HUES48 (cell line): ENCODE measurements around the gene TBL1X.
"Not testable (repeated sequence)": the region's sequence is repeated elsewhere in the genome, so short reads cannot be mapped to it uniquely, and the experiment has no call there.

Source experiments
- H3K27ac ChIP-seq: one replicate; pipeline ENCODE4 v1.7.0; 2013; ENCODE audit warnings: low read depth, low read length, inconsistent platforms
- H3K27me3 ChIP-seq: 2 replicates; pipeline ENCODE4 v1.6.1; 2013; ENCODE audit warnings: mild to moderate bottlenecking, low read length; ENCODE audit not compliant: control insufficient read depth, insufficient read depth
- H3K36me3 ChIP-seq: 2 replicates; pipeline ENCODE4 v1.6.1; 2013; ENCODE audit warnings: low read length; ENCODE audit not compliant: control insufficient read depth, insufficient read depth
- H3K4me1 ChIP-seq: 2 replicates; pipeline ENCODE4 v1.6.1; 2013; ENCODE audit warnings: mild to moderate bottlenecking, low read length; ENCODE audit not compliant: control insufficient read depth, insufficient read depth
- H3K4me3 ChIP-seq: 2 replicates; pipeline ENCODE4 v1.5.1; 2013; ENCODE audit warnings: mild to moderate bottlenecking, low read depth, low read length
- H3K9ac ChIP-seq: 2 replicates; pipeline ENCODE4 v1.6.1; 2013; ENCODE audit warnings: mild to moderate bottlenecking, low read depth, low read length, moderate library complexity
- H3K9me3 ChIP-seq: 2 replicates; pipeline ENCODE4 v1.6.1; 2013; ENCODE audit warnings: low read length; ENCODE audit not compliant: control insufficient read depth, insufficient read depth

The TBL1X gene

DNA sequence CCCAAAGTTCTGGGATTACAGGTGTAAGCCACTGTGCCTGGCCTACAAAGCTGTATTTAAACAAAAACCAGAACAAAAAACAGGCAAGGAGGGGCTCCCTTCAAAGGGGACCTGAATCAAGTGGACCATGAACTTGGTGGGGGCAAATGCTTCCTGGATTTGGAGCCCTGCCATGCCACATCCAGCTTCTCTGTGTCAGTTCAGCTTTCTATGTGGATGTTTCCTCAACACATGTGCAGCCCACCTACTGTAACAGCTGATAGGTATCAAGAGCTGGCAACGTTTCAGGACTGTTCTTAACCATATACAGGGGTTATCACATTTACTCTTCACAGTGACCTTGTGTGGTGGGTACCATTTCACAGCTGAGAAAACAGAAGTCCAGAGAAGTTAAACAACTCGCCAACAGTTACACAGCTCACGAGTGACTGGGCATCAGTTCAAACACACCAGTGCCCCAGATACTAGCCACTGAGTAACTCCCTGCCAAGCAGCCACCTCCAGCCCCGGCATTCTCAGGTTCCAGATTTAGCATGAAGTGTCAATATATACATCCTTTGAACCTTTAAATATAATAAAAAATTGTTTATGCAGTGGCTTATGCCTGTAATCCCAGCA is 293.3 kb downstream of the TBL1X start:
- Histone ChIP-seq H3K9me3 (no peaks in the 10 kb centered on the region), H3K4me1 (no peaks in the 10 kb centered on the region), H3K9ac (no peak overlapping the region), H3K27me3 (no peaks in the 10 kb centered on the region), H3K36me3 (0 out of 2 replicates have a peak, but pooled peaks cover 16% of the 10 kb centered on the region), H3K27ac (no peak overlapping the region), H3K4me3 (no peak overlapping the region)

DNA sequence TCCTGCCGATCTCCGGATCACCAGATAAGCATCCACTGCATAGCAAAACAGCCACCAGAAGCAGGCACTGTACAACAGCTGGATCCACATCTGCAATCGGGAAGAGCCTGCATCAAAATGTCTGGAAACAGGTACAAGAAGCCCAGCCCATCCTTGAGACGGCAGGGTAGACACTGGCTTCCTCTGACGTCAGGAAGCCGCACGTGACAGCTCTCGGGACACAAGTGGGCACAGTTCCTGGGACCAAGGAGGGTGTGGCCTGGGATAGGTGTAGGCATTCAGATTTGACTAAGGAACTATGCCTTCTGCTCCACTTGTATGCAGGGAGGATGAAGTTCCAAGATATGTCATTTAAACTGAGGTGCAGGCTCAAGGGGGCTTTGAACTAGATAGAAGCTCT is 294.5 kb downstream of the TBL1X start:
- H3K4me3 ChIP-seq = no peak overlapping the region
- no peaks in the 10 kb centered on the region for H3K9me3 ChIP-seq
- H3K9ac ChIP-seq = no peak overlapping the region
- 0 out of 2 replicates have a peak, but pooled peaks cover 16% of the 10 kb centered on the region for H3K36me3 ChIP-seq
- H3K27me3 ChIP-seq = no peaks in the 10 kb centered on the region
- no peak overlapping the region for H3K27ac ChIP-seq
- no peaks in the 10 kb centered on the region for H3K4me1 ChIP-seq

DNA sequence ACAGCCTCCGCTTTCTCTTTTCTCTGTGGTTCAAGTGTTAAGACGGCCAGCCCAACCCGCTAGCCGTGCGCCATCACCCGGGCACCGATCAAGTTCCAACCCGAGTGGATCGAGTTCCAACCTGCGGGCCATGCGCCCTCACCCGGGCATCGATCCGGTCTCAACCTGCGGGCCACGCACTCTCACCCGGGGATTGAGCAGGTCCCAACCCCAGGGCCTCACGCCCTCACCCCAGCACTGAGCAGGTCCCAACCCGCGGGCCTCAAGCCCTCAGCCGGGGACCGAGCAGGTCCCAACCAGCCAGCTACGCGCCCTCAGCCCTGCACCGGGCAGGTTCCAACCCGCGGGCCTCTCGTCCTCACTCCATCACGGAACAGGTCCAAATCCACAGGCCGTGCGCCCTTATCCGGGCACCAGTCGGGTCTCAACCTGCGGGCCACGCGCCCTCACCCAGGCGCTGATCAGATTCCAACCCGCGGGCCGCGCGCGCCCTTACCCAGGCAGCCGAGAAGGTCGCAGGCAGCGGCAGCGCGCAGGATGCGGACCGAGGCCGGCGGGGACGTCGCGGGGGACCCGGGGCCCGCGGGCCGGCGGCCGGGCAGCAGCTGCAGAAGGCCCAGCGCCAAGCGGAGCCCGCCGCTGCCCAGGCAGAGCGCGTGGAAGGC is 300.3 kb downstream of the TBL1X start:
- peak overlapping the region; percentile 72 for H3K4me3 ChIP-seq
- H3K9ac ChIP-seq = peak overlapping the region; percentile 72
- peaks cover 4% of the 10 kb centered on the region; the same call in 1 of the 2 replicates for H3K27me3 ChIP-seq
- 0 out of 2 replicates have a peak, but pooled peaks cover 5% of the 10 kb centered on the region for H3K4me1 ChIP-seq
- H3K9me3 ChIP-seq = no peaks in the 10 kb centered on the region
- H3K36me3 ChIP-seq = no peaks in the 10 kb centered on the region
- H3K27ac ChIP-seq = no peak overlapping the region

DNA sequence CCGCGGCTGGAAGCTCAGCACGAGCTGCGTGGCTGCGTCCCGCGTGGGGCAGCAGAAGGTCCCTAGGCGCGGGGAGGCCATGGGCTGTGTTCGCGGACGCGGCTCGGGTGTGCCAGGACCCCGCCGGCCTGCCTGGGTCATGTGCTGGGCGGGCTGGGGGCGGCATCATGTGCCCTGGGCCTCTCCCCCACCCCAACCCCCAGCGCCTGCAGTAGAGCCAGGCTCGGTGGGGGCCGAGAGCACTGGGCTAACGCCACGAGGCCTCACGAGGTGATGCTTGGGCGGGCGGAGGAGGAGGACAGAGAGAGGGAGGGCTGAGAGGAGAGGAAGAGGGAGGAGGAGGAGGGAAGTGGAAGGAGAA is 300.9 kb downstream of the TBL1X start, which contains the start of gene GPR143:
Gene GPR143 (minus strand): TSS at position 111 of the 361 bp plus-strand sequence. CDS start 30 bp downstream, at position 81.
- Histone ChIP-seq H3K9ac (peak within 1 kb of the TSS; percentile 72), H3K4me1 (0 out of 2 replicates have a peak, but pooled peaks cover 5% of the 10 kb centered on the region), H3K9me3 (no peaks in the 10 kb centered on the region), H3K4me3 (peak within 1 kb of the TSS; percentile 72), H3K36me3 (no peaks in the 10 kb centered on the region), H3K27ac (no peak within 1 kb of the TSS), H3K27me3 (peaks cover 4% of the 10 kb centered on the region; the same call in 1 of the 2 replicates)

DNA sequence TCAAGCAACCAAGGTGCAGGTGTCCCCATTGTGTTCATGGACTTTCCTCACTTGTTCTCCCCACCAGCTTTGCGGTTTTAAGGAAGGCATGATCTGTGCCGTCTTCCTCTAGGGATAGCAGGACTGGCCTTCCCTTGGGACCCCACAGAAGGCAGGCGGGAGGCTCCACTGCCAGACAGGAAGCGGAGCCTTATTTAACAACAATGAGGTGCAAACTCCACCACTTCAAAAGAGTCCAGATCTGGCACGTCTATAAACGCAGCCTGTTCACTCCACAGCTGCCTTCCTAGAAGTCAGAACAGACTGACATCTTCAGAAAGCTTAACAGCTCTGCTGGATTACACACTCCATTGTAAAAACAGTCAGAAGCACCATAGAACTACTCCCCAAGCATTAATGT is 302.5 kb downstream of the TBL1X start:
- H3K36me3 ChIP-seq = no peaks in the 10 kb centered on the region
- 0 out of 2 replicates have a peak, but pooled peaks cover 5% of the 10 kb centered on the region for H3K4me1 ChIP-seq
- no peak overlapping the region for H3K27ac ChIP-seq
- H3K9me3 ChIP-seq = no peaks in the 10 kb centered on the region
- H3K27me3 ChIP-seq = peaks cover 4% of the 10 kb centered on the region; the same call in 1 of the 2 replicates
- H3K4me3 ChIP-seq = no peak overlapping the region
- no peak overlapping the region for H3K9ac ChIP-seq

DNA sequence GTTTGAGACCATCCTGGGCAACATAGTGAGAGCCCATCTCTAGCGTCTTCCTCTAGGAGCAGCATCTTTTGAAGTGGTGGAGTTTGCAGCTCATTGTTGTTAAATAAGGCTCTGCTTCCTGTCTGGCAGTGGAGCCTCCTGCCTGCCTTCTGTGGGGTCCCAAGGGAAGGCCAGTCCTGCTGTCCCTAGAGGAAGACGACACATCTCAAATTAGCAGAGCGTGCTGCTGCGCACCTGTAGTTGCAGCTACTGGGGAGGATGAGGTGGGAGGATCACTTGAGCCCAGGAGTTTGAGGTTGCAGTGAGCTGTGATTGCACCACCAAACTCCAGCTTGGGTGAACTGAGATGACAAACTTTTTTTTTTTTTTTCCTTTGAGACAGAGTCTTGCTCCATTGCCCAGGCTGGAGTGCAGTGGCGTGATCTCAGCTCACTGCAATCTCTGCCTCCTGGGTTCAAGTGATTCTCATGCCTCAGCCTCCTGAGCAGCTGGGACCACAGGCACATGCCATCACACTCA is 303.5 kb downstream of the TBL1X start:
- not testable (repeated sequence) for H3K4me3 ChIP-seq, H3K9ac ChIP-seq, H3K9me3 ChIP-seq, H3K27ac ChIP-seq, H3K36me3 ChIP-seq, H3K27me3 ChIP-seq, H3K4me1 ChIP-seq

DNA sequence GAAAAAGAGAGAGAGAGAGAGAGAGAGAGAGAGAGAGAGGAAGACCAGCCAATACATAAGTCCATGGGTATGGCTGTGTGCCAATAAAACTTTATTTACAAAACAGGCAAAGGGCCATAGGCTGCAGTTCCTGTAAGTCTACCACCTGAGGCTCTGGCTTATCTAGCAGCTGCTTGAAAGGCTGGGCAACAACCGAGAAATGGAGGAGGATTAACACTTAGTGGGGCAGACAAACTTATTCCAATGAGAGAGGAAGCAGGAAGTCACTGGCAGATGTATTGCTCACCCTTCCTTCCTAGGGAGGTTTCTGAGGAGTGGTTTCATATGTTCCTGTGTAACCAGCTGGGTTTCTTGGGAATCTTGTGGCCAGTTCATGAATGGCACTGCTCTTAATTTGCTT is 305.5 kb downstream of the TBL1X start:
- Histone ChIP-seq H3K4me1 (0 out of 2 replicates have a peak, but pooled peaks cover 5% of the 10 kb centered on the region), H3K9ac (no peak overlapping the region), H3K4me3 (no peak overlapping the region)

DNA sequence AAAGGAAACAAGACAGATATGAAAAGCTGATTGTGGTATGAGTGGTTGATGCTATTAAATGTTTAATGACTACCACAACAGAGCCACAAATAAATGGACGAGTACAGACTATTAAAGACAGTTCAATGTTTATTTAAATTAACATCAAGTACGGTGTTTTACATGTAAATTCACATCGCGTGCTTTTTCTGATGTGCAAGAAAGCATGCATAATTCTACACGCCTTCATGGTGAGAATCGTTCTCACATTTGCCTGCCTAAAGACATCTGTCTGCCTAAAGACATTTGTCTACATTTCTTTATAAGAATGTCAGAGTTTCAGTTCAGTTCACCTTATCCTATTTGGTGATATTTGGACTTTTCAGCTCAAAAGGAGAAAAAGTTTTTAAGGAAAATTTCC is 308.1 kb downstream of the TBL1X start:
- Histone ChIP-seq H3K4me1 (no peaks in the 10 kb centered on the region), H3K27ac (no peak overlapping the region), H3K27me3 (no peaks in the 10 kb centered on the region), H3K4me3 (no peak overlapping the region), H3K9me3 (no peaks in the 10 kb centered on the region), H3K36me3 (no peaks in the 10 kb centered on the region; the same call in 1 of the 2 replicates), H3K9ac (no peak overlapping the region)

More for the DNA sequence above, 305.5 kb downstream of the TBL1X start:
- H3K9me3 ChIP-seq = no peaks in the 10 kb centered on the region
- H3K27me3 ChIP-seq = peaks cover under 1% of the 10 kb centered on the region; the same call in 1 of the 2 replicates
- no peak overlapping the region for H3K27ac ChIP-seq
- no peaks in the 10 kb centered on the region for H3K36me3 ChIP-seq

DNA sequence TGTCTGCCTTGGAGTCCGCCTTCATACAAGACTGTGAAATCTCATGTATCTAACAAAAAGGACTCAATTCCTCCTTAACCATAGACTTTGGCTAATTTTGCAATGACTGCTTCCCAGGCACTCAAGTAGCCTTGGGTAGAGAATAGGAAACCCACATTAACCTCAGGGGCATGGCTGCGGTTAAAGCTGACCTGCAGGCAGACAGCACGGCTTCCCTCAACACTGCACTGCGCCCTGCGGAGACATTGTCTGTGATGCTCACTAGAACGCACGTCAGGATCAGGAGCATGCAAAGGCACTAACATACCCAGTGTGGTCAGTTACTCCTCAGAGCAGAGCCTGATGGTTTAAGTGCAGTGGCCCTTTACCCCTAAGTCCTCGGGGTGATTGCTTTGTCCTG is 311.1 kb downstream of the TBL1X start:
- Histone ChIP-seq H3K27me3 (no peaks in the 10 kb centered on the region), H3K9ac (no peak overlapping the region), H3K4me3 (no peak overlapping the region), H3K27ac (no peak overlapping the region), H3K9me3 (no peaks in the 10 kb centered on the region), H3K4me1 (no peaks in the 10 kb centered on the region), H3K36me3 (no peaks in the 10 kb centered on the region; the same call in 1 of the 2 replicates)

DNA sequence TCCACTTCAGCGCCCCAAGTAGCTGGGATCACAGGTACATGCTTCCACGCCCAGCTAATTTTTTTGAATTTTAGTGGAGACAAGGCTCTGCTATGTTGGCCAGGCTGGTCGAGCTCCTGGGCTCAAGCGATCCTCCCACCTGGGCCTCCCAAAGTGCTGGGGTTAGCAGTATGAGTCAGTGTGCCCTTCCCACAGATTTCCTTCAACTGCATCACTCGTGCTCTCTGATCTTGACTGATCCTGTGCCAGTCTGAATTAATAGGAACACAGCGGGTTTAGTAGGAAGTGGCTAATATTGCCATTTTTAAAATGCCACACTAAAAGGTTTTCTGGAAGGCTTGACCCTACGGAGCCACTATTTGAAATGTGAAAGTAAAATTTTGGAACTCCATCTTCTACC is 317.1 kb downstream of the TBL1X start:
- Histone ChIP-seq H3K36me3 (no peaks in the 10 kb centered on the region; the same call in 1 of the 2 replicates), H3K27me3 (peaks cover 7% of the 10 kb centered on the region), H3K9ac (no peak overlapping the region), H3K9me3 (no peaks in the 10 kb centered on the region), H3K4me3 (no peak overlapping the region), H3K27ac (no peak overlapping the region), H3K4me1 (peaks cover 4% of the 10 kb centered on the region; the same call in 1 of the 2 replicates)

DNA sequence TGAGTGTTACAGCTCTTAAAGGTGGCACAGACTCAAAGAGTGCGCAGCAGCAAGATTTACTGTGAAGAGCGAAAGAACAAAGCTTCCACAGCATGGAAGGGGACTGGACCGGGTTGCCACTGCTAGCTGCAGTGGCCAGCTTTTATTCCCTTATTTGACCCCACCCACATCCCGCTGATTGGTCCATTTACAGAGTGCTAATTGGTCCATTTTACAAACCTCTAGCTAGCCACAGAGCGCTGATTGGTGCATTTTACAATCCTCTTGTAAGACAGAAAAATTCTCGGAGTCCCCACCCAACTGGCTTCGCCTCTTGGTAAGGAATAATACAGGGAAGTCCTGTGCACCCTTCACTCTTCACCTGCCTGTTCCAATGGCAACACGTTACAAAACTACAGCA is 319.5 kb downstream of the TBL1X start:
- Histone ChIP-seq H3K27me3 (peaks cover 16% of the 10 kb centered on the region), H3K27ac (no peak overlapping the region), H3K4me1 (peaks cover 22% of the 10 kb centered on the region), H3K9me3 (no peaks in the 10 kb centered on the region), H3K9ac (no peak overlapping the region), H3K4me3 (no peak overlapping the region), H3K36me3 (no peaks in the 10 kb centered on the region)
